HG03521 (cell line): ENCODE results near the gene DAZ4.
"Not testable (repeated sequence)": the region's sequence is repeated elsewhere in the genome, so short reads cannot be mapped to it uniquely, and the experiment has no call there.

ENCODE experiments used
- ATAC-seq: cut with Tn5 transposase; IDR thresholded peaks from one replicate; pipeline ENCODE4 v1.9.1; 2021; ENCODE audit warnings: mild to moderate bottlenecking, moderate library complexity; ENCODE audit not compliant: unreplicated experiment

The DAZ4 gene, protein sequence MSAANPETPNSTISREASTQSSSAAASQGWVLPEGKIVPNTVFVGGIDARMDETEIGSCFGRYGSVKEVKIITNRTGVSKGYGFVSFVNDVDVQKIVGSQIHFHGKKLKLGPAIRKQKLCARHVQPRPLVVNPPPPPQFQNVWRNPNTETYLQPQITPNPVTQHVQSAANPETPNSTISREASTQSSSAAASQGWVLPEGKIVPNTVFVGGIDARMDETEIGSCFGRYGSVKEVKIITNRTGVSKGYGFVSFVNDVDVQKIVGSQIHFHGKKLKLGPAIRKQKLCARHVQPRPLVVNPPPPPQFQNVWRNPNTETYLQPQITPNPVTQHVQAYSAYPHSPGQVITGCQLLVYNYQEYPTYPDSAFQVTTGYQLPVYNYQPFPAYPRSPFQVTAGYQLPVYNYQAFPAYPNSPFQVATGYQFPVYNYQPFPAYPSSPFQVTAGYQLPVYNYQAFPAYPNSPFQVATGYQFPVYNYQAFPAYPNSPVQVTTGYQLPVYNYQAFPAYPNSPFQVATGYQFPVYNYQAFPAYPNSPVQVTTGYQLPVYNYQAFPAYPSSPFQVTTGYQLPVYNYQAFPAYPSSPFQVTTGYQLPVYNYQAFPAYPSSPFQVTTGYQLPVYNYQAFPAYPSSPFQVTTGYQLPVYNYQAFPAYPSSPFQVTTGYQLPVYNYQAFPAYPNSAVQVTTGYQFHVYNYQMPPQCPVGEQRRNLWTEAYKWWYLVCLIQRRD

DNA sequence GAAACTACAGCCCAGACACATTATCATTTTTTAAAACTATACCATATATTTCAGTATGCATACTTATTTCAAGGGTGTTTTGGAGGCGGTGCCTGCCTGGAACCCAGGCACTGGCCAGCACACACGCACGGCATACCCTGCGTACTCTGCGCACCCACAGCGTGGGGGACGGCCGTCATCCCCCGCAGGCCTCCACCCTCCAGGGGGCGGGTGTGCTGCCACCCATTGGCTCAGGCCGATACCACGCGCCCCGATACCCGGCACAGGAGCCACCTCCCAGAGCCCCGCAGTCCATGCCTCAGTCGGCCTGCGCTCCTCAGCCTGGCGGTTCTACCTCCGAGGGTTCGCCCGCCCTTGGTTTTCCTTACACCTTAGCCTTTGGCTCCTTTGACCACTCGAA is at the start of gene DAZ4:
Gene DAZ4, plus strand, starts transcription at position 301 of the 400 bp plus-strand sequence. CDS start 208 bp downstream, outside the sequence.
- not testable (repeated sequence) for ATAC-seq

DNA sequence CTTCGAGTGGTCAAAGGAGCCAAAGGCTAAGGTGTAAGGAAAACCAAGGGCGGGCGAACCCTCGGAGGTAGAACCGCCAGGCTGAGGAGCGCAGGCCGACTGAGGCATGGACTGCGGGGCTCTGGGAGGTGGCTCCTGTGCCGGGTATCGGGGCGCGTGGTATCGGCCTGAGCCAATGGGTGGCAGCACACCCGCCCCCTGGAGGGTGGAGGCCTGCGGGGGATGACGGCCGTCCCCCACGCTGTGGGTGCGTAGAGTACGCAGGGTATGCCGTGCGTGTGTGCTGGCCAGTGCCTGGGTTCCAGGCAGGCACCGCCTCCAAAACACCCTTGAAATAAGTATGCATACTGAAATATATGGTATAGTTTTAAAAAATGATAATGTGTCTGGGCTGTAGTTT is 20.4 kb upstream of the DAZ4 start, which contains the start of gene DAZ3:
Gene DAZ3, minus strand, starts transcription at position 101 of the 400 bp plus-strand sequence. CDS start 208 bp downstream, outside the sequence.
- not testable (repeated sequence) for ATAC-seq

DNA sequence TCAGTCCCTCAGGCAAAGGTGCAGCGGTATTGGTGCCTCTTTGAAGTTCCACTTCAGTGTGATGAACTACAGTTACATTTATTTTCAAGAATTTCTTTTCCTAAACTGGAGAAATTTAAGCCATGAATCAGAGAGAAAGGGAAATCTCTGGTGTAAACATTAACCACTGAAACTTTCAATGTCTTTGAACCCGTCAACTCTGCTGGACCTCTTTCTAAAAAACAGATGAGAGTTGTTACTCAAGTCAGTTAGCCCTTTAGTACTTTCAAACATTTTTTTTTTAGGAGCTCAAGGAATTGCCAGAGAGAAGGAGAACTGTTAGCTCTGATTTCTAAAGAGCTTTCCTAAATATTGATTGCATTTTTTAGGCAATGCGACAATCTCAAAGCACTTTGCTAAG is 11.9 kb upstream of the DAZ4 start:
- not testable (repeated sequence) for ATAC-seq

DNA sequence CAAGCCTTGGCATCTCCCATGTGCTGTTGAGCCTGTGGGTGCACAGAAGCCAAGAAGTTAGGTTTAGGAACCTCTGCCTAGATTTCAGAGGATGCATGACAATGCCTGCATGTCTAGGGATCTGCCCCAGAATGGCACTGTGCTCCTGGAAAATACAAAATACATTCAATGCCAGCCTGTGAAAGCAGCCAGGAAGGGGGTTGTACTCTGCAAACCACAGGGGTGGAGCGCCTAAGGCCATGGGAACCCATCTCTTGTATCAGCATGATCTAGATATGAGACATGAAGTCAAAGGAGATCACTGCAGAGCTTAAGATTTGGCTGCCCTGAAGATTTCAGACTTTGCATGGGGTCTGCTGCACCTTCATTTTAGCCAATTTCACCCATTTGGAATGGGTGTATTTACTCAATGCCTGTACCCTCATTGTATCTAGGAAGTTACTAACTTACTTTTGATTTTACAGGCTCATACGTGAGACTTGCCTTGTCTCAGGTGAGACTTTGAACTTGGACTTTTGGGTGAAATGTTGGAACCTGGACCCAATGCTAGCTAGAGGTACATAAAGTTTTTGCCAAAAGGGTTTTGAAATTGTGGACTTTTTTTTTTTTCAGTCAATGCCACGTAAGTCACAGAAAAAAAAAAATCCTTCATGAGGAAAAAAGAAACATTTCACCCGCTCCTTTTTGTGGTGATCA is 9.4 kb upstream of the DAZ4 start:
- not testable (repeated sequence) for ATAC-seq

DNA sequence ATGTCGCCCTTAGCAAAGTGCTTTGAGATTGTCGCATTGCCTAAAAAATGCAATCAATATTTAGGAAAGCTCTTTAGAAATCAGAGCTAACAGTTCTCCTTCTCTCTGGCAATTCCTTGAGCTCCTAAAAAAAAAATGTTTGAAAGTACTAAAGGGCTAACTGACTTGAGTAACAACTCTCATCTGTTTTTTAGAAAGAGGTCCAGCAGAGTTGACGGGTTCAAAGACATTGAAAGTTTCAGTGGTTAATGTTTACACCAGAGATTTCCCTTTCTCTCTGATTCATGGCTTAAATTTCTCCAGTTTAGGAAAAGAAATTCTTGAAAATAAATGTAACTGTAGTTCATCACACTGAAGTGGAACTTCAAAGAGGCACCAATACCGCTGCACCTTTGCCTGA is 8.7 kb upstream of the DAZ4 start:
- ATAC-seq = not testable (repeated sequence)
